ENCODE measurements around the gene PGS1. TPM values are rescaled to one million over a fixed set of nuclear protein-coding genes. Genes with fewer than 3 reads are reported as not detected.

PGS1 gene
- total and polyA plus RNA-seq, 2 of the 8 experiments (the other 6 are each of a cell fraction or from before 2014, with no cell fraction given) = 46.7 to 60.0 TPM

GRCh38 chr17:78337244-78338109, 41.0 kb upstream of the PGS1 start:
- ChIA-PET POLR2A (ENCODE audit: partially characterized antibody) (interaction anchor here (1.7 to 4.1 kb wide), 2 partner anchors 11 to 14 kb away, joined by 4 to 15 read pairs; no protein-coding TSS in a partner anchor), CTCF (ENCODE audit: partially characterized antibody) (interaction anchor here (1.0 to 4.8 kb wide), 4 partner anchors 8 to 32 kb away, joined by 3 to 24 read pairs (median 3); no protein-coding TSS in a partner anchor)
- Histone ChIP-seq H3K23me2 (ENCODE audit: low read depth, low read length) (peaks cover 2% of the 10 kb centered on the region; the same call in 1 of the 2 replicates), H2BK15ac (ENCODE audit: low read length) (no peak overlapping the region), H3K27ac (ENCODE audit: low read depth, low read length) (no peak overlapping the region), H3K4me1 (replicated peaks in 1 of 4; ENCODE audit: control insufficient read depth in 3 of 4, insufficient read depth in 4 of 4, low read length in 3 of 4) (peaks cover 0 to 7% (median 1%) of the 10 kb centered on the region in 4 experiments; a peak in 3 of 7 replicates), H2BK12ac (ENCODE audit: low read depth, low read length) (no peak overlapping the region), H3K4me2 (ENCODE audit: insufficient read depth in 1 of 2, low read depth in 2 of 2, low read length in 2 of 2) (no peak overlapping the region), H2AK5ac (ENCODE audit: low read depth, low read length) (no peak overlapping the region), H3K9me3 (ENCODE audit: insufficient read depth in 2 of 2, low read depth in 1 of 2, low read length in 1 of 2) (no peaks in the 10 kb centered on the region), H3K36me3 (ENCODE audit: control insufficient read depth in 2 of 4, insufficient read depth in 4 of 4, low read length in 3 of 4) (no peaks in the 10 kb centered on the region), H2AFZ (ENCODE audit: low read length) (no peak overlapping the region), H3K27me3 (replicated peaks in 1 of 4; ENCODE audit: control insufficient read depth in 3 of 4, extremely low read depth in 1 of 4, insufficient read depth in 3 of 4, low read length in 3 of 4) (peaks cover 0 to 19% (median 11%) of the 10 kb centered on the region in 4 experiments; a peak in 5 of 7 replicates), H3K18ac (ENCODE audit: extremely low read depth, low read length) (peak overlapping the region; percentile 48; the same call in 1 of the 2 replicates), H2BK20ac (ENCODE audit: low read length) (no peak overlapping the region), H3K4me3 (ENCODE audit: extremely low read depth in 1 of 4, insufficient read depth in 2 of 4, low read depth in 3 of 4, low read length in 4 of 4) (no peak overlapping the region), H3K14ac (ENCODE audit: insufficient read length) (no peak overlapping the region), H3K9ac (replicated peaks in 1 of 4; ENCODE audit: extremely low read depth in 1 of 4, low read depth in 3 of 4, low read length in 3 of 4) (no peak overlapping the region), H4K20me1 (replicated peaks in 1 of 2; ENCODE audit: control insufficient read depth in 1 of 2, insufficient read depth in 2 of 2, low read length in 2 of 2) (no peaks in the 10 kb centered on the region), H3K23ac (ENCODE audit: insufficient read length) (no peak overlapping the region), H2BK5ac (ENCODE audit: low read depth, low read length) (no peak overlapping the region), H4K8ac (ENCODE audit: extremely low read depth, insufficient read depth, low read length) (no peak overlapping the region), H2BK120ac (replicated peaks; ENCODE audit: low read depth, low read length) (no peak overlapping the region), H3K79me1 (ENCODE audit: low read depth, low read length) (no peaks in the 10 kb centered on the region), H3K56ac (replicated peaks; ENCODE audit: insufficient read length, low read depth, low read length) (no peak overlapping the region), H4K5ac (ENCODE audit: insufficient read length, low read depth, low read length) (no peak overlapping the region), H3K79me2 (ENCODE audit: control insufficient read depth in 1 of 2, insufficient read depth in 2 of 2, low read length in 2 of 2) (no peaks in the 10 kb centered on the region), H3K4ac (replicated peaks; ENCODE audit: insufficient read length, low read depth, low read length) (no peak overlapping the region), H4K91ac (replicated peaks; ENCODE audit: insufficient read length, low read length) (no peak overlapping the region)
- no peak for TF ChIP-seq NRF1 (IDR thresholded peaks at IDR 0.05; ENCODE audit: low read depth, low read length)
- no peak for FAIRE-seq
- 92% methylated on average over 19 of the region's 19 CpGs; no CpG with 5 or more reads in 1 of the 2 experiments for WGBS, 2 experiments (ENCODE audit: extremely low coverage in 1 of 2, insufficient coverage in 1 of 2, insufficient read length in 1 of 2, insufficient replicate concordance in 2 of 2, low coverage in 1 of 2, low lambda C conversion rate in 2 of 2, missing lambda C conversion rate in 1 of 2)
- no peak for DNase-seq (ENCODE audit: low read depth in 1 of 2, low spot score in 2 of 2)
